ENCODE measurements around the gene FCHO1.

The FCHO1 gene

GRCh38 chr19:17737690-17738153 is 13.6 kb upstream of the FCHO1 start:
- no peak for DNase-seq

GRCh38 chr19:17739121-17739875 is 12.0 kb upstream of the FCHO1 start:
- DNase-seq = no peak

GRCh38 chr19:17741456-17741855 is 9.8 kb upstream of the FCHO1 start:
- no peak for DNase-seq

- DNase-seq = no peak
Observed at GRCh38 chr19:17743874-17744580, 7.2 kb upstream of the FCHO1 start.

DNA sequence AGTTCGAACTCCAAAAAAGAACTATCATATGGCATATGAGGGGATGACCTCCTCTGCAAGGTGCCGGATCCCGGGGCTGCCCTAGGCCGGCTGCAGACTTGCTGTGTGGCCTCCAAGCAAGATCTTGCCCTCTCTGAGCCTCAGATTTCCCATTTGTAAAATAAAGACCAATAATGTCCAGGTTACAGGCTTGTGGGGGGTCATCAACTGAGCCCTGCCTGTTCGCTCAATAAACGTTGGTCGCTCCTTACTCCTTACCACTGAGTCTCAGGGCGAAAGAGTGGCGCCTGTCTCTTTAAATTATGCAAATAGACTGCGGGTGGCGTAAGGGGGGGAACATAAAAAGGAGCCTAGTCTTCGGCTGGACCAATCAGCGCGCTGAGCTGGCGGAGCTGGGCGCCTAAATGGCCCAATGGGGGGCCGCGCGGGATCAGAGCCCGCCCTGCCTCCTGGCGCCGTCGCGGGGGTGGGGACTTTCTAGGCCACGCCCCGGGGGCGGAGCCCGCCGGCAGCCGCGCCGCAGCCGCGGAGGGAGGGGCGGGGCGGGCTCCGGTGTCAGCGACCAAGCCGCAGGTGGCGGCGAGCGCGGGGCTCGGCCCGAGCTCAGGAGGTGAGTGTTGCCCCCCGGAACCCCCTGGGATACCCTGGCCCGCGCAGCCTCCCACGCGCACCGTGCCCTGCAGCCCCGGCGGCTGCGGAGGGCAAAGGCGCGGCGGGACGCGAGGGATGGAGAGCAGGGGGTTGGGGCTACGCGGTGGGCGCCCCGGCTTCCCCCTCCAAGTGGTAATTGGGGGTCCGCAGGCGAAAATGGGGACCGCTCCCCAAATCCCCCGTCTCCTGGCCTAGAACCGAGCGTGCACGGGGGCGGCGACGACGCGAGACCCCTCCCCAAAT is 3.8 kb upstream of the FCHO1 start:
- peak; percentile 92 for DNase-seq

DNA sequence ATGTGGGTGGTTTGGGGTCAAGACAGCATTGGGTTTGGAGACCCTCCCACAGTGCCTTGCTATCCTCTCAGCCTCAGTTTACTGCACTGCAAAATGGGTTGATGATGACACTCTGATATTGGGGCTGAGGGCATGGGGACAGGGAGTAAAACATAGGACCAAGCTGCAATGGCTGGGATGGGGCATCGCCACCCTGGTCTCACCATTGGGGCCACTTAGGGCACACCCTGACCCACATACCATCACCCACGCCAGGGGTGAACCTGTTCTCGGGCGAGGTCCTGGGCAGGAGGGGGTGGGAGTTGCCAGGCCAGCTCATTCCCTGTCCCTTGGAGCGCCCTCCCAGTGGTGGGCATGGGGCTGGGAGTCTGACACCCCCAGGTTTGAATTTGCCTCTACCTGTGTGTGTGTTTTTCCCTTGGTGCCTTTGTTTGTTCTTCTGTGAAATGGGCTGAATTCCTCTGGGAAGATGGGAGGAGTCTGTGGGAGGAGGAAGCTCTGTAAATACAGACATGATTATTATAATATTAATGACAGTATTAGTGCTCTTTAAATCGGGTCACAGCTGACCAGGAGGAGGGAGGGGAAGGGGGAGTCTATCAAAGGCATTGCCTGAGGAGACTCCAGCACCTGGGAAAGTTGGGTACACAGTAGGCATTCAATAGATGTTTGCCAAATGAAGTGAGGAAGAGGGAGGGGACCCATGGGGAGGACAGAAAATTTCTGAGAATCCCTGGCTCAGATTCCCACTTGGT is 2.2 kb upstream of the FCHO1 start:
- DNase-seq = no peak

- DNase-seq = no peak
Observed at GRCh38 chr19:17749912-17750317, 1.4 kb upstream of the FCHO1 start.

DNA sequence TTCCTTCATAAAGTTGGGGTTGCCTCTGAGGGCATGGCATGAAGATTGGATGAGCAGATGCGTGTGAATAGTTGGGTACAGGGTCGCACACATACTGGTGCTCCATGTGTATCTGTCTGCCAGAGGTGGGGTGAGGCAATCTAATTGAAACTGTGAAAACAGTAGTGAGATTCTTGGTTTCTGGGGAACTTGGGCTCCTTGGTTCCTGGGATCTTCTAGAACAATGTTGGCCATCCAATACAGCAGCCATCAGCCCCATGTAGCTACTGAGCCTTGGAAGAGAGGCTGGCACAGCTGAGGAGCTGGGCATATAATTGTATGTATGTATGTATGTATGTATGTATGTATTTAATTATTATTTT is 616 bp downstream of the FCHO1 start:
- no peak for DNase-seq

DNA sequence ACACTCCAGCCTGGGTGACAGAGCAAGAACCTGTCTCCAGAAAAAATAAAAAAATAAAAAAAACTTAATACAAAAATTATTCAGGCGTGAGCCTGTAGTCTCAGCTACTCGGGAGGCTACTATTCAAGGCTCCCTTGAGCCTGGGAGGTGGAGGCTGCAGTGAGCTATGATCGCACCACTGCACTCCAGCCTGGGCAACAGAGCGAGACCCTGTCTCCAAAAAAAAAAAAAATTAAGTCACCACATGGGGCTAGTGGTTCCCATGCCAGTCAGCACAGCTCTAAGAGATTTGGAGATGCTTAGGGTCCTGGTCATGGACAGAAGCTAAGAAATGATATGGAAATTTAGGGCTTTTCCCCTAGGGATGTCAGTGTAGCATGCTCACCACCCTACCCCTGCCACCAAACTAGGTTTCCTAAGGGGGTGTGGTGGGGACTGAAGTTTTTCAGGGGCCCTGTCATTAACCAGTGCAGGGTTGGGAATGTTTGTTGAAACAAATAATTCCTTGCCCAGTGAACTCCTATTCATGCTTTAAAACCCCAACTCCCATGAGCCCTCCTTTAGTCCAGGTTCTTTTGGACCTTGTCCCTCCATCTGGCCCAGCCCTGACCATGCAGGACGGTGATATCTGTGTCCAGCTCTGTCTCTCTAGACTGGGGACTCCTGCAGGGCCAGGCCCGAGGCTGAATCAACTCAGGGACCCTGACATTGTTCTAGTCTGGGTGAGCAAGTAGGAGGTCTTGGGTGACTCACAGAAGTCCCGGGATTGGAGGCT is 1.8 kb downstream of the FCHO1 start:
- no peak for DNase-seq

GRCh38 chr19:17753976-17754375 is 2.7 kb downstream of the FCHO1 start:
- DNase-seq = no peak

- no peak for DNase-seq
Observed at GRCh38 chr19:17754634-17755442, 3.6 kb downstream of the FCHO1 start.

GRCh38 chr19:17755443-17755890 is 4.2 kb downstream of the FCHO1 start:
- no peak for DNase-seq

GRCh38 chr19:17755977-17756670 is 4.8 kb downstream of the FCHO1 start:
- no peak for DNase-seq

- DNase-seq = no peak
Observed at GRCh38 chr19:17757125-17757524, 5.8 kb downstream of the FCHO1 start.

GRCh38 chr19:17758515-17758914 is 7.2 kb downstream of the FCHO1 start:
- DNase-seq = no peak

- no peak for DNase-seq
Observed at GRCh38 chr19:17761148-17761547, 9.9 kb downstream of the FCHO1 start.

GRCh38 chr19:17762505-17763229 is 11.4 kb downstream of the FCHO1 start:
- DNase-seq = no peak

DNA sequence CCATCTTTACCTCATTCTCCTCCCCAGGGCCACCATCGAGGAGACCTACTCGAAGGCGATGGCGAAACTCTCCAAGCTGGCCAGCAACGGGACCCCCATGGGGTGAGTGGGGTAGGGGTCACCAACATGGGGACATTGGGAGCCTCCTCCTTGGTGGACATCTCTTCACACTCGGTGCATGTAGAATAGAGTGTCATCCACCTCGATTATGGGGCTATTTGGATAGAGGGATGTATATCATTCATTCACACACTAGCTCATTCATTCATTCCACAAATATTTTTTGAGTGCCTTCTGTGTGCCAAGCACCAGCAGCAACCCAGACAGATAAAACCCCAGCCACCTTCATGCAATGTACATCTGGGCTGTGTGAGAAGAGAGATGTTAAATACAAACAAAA is 13.1 kb downstream of the FCHO1 start:
- DNase-seq = no peak

DNA sequence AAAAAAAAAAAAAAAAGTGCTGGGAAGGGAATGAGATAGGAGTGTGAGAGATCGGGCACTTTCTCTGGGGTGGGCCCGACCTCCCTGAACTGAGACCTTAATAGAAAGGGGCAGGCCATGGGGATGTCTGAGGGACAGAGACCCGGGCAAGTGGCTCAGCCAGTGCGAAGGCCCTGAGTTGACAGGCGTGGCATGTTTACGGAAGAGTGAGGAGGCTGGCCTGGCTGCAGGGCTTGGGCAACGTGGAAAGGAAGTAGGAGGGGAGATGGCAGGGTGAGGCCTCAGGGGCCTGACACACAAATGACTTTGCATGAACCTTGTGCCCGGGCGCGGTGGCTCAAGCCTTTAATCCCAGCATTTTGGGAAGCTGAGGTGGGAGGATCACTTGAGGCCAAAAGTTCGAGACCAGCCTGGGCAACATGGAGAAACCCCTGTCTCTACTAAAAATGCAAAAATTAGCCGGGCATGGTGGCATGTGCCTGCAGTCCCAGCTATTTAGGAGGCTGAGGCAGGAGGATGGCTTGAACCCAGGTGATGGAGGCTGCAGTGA is 13.9 kb downstream of the FCHO1 start:
- DNase-seq = no peak
